HL-60 (cell line): ENCODE data around the gene SPATA25.

Experiments
- GABPA ChIP-seq: IDR thresholded peaks from 2 replicates; pipeline ENCODE4 v1.6.1; 2012; ENCODE audit warnings: low read depth
- POLR2AphosphoS5 ChIP-seq: IDR thresholded peaks from 2 replicates; pipeline ENCODE4 v1.6.1; 2012; ENCODE audit warnings: low read depth
- TF ChIP-seq, protein P1 (sequence below): IDR thresholded peaks from one replicate; pipeline ENCODE4 v1.5.1; 2011; ENCODE audit warnings: low read length, control low read depth, inconsistent platforms; ENCODE audit not compliant: insufficient read depth

DNA sequence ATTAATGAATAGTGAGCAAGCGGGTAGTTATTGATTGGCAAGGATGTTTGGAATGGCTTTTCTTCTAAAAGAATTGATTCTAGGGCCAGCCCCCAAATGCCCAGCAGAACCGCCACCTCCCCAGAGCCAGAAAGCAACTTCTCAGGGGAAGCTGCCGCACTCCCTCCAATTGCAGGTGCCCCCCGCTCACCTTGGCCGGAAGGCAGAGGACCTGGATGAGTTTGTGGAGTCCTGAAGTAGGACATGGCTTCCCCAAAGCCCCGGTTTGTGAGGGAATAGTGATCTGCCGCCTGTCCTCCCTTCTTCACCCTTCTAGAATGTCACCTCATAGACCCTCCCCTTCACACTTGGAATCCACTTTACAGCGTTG, at the start of gene SPATA25:
- TF ChIP-seq, protein P1, sequence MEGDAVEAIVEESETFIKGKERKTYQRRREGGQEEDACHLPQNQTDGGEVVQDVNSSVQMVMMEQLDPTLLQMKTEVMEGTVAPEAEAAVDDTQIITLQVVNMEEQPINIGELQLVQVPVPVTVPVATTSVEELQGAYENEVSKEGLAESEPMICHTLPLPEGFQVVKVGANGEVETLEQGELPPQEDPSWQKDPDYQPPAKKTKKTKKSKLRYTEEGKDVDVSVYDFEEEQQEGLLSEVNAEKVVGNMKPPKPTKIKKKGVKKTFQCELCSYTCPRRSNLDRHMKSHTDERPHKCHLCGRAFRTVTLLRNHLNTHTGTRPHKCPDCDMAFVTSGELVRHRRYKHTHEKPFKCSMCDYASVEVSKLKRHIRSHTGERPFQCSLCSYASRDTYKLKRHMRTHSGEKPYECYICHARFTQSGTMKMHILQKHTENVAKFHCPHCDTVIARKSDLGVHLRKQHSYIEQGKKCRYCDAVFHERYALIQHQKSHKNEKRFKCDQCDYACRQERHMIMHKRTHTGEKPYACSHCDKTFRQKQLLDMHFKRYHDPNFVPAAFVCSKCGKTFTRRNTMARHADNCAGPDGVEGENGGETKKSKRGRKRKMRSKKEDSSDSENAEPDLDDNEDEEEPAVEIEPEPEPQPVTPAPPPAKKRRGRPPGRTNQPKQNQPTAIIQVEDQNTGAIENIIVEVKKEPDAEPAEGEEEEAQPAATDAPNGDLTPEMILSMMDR, result no peak
- TF ChIP-seq GABPA (no peak), POLR2AphosphoS5 (no peak)
